Smooth muscle cell (in vitro differentiated cells): ENCODE data around the gene PPP3CA. TPM values are rescaled to one million over a fixed set of nuclear protein-coding genes. Genes with fewer than 3 reads are reported as not detected.

Source experiments
- DNase-seq: peaks from one replicate; lab custom pipeline; 2025; ENCODE audit not compliant: unreplicated experiment; lab: John Stamatoyannopoulos, UW
- H2AFZ ChIP-seq: fragments of 200-600 bp; sonication (generic); 2 replicates; pipeline ENCODE4 v1.6.0; 2016; ENCODE audit warnings: antibody characterized with exemption, low read depth, mild to moderate bottlenecking
- H3F3A ChIP-seq: fragments of 200-600 bp; sonication (generic); 2 replicates; pipeline ENCODE4 v1.6.0; 2017; ENCODE audit warnings: antibody characterized with exemption, low read depth
- H3K27ac ChIP-seq: fragments of 200-600 bp; sonication (generic); 2 replicates; pipeline ENCODE4 v1.5.1; 2016; ENCODE audit warnings: low read depth, mild to moderate bottlenecking
- H3K27me3 ChIP-seq: fragments of 200-600 bp; sonication (generic); 2 replicates; pipeline ENCODE4 v1.6.1; 2016; ENCODE audit warnings: low read depth, mild to moderate bottlenecking
- H3K36me3 ChIP-seq: fragments of 200-600 bp; sonication (generic); 2 replicates; pipeline ENCODE4 v1.5.1; 2016; ENCODE audit warnings: low read depth
- H3K4me1 ChIP-seq: fragments of 200-600 bp; sonication (generic); 2 replicates; pipeline ENCODE4 v1.5.1; 2016; ENCODE audit warnings: low read depth
- H3K4me2 ChIP-seq: fragments of 200-600 bp; sonication (generic); 2 replicates; pipeline ENCODE4 v1.6.0; 2016; ENCODE audit warnings: mild to moderate bottlenecking
- H3K4me3 ChIP-seq: fragments of 200-600 bp; sonication (generic); 2 replicates; pipeline ENCODE4 v1.5.1; 2016; ENCODE audit warnings: mild to moderate bottlenecking
- H3K79me2 ChIP-seq: fragments of 200-600 bp; sonication (generic); 2 replicates; pipeline ENCODE4 v1.6.0; 2016; ENCODE audit warnings: low read depth, mild to moderate bottlenecking
- H3K9ac ChIP-seq: fragments of 200-600 bp; sonication (generic); 2 replicates; pipeline ENCODE4 v1.6.0; 2016; ENCODE audit warnings: low read depth
- H3K9me3 ChIP-seq: fragments of 200-600 bp; sonication (generic); replicated peaks from 2 replicates; pipeline ENCODE4 v1.5.1; 2016; ENCODE audit warnings: low read depth
- H4K20me1 ChIP-seq: fragments of 200-600 bp; sonication (generic); 2 replicates; pipeline ENCODE4 v1.6.0; 2016; ENCODE audit warnings: low read depth
- WGBS: methylation state at CpG from one replicate; pipeline ENCODE4 v1.1.7; 2016; ENCODE audit warnings: low lambda C conversion rate; 5-methylcytosine and 5-hydroxymethylcytosine counted together
- polyA plus RNA-seq: library from polyadenylated mRNA; unstranded; fragments of >200 nt; fragmentation: Nextera tagmentation; extraction: Ambion mirVana; gene quantifications from 2 replicates; pipeline ENCODE4 v1.2.1, GENCODE V29; 2016
- total RNA-seq: library from RNA; depleted of rRNA; stranded (reverse); fragments of >200 nt; gene quantifications from 2 replicates; pipeline ENCODE4 v1.2.3, GENCODE V29; 2014
- TF ChIP-seq, protein P1 (sequence below): fragments of 200-600 bp; sonication (generic); IDR thresholded peaks from 2 replicates; pipeline ENCODE4 v1.5.1; 2017; ENCODE audit warnings: borderline replicate concordance, mild to moderate bottlenecking, antibody characterized with exemption; ENCODE audit not compliant: insufficient read depth, poor library complexity, severe bottlenecking

Gene PPP3CA
- total and polyA plus RNA-seq, 2 experiments from 2014 or later: 16.2 to 96.1 TPM

- peak overlapping the region; percentile 55 for H3K4me2 ChIP-seq
- 79% methylated on average over 5 of the region's 5 CpGs for WGBS
- H3K27me3 ChIP-seq: no peaks in the 10 kb centered on the region
- peaks cover 52% of the 10 kb centered on the region for H4K20me1 ChIP-seq
- H3K4me1 ChIP-seq: peaks cover 10% of the 10 kb centered on the region
- no peak overlapping the region for H3K4me3 ChIP-seq
- H3K79me2 ChIP-seq: peaks cover 68% of the 10 kb centered on the region
- peak overlapping the region; percentile 24 for H3K27ac ChIP-seq
- peaks cover 4% of the 10 kb centered on the region for H3F3A ChIP-seq
- no peak overlapping the region for H3K9ac ChIP-seq
- no peaks in the 10 kb centered on the region for H3K9me3 ChIP-seq
- TF ChIP-seq, protein P1, sequence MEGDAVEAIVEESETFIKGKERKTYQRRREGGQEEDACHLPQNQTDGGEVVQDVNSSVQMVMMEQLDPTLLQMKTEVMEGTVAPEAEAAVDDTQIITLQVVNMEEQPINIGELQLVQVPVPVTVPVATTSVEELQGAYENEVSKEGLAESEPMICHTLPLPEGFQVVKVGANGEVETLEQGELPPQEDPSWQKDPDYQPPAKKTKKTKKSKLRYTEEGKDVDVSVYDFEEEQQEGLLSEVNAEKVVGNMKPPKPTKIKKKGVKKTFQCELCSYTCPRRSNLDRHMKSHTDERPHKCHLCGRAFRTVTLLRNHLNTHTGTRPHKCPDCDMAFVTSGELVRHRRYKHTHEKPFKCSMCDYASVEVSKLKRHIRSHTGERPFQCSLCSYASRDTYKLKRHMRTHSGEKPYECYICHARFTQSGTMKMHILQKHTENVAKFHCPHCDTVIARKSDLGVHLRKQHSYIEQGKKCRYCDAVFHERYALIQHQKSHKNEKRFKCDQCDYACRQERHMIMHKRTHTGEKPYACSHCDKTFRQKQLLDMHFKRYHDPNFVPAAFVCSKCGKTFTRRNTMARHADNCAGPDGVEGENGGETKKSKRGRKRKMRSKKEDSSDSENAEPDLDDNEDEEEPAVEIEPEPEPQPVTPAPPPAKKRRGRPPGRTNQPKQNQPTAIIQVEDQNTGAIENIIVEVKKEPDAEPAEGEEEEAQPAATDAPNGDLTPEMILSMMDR: no peak
- H2AFZ ChIP-seq: no peak overlapping the region
- no peak for DNase-seq
- H3K36me3 ChIP-seq: no peaks in the 10 kb centered on the region
These were observed 222.0 kb downstream of the PPP3CA start for GRCh38 chr4:101125045-101125942.

- no peak overlapping the region for H3K27ac ChIP-seq
- no peak for DNase-seq
- H3F3A ChIP-seq: peaks cover 4% of the 10 kb centered on the region
- H3K27me3 ChIP-seq: no peaks in the 10 kb centered on the region
- H4K20me1 ChIP-seq: peaks cover 44% of the 10 kb centered on the region
- H3K4me3 ChIP-seq: no peak overlapping the region
- H2AFZ ChIP-seq: no peak overlapping the region
- peaks cover 10% of the 10 kb centered on the region for H3K4me1 ChIP-seq
- H3K9me3 ChIP-seq: no peaks in the 10 kb centered on the region
- H3K9ac ChIP-seq: no peak overlapping the region
- TF ChIP-seq, protein P1: no peak
- no peaks in the 10 kb centered on the region for H3K36me3 ChIP-seq
- H3K4me2 ChIP-seq: no peak overlapping the region
- WGBS: 82% methylated on average over 5 of the region's 5 CpGs
- H3K79me2 ChIP-seq: peaks cover 82% of the 10 kb centered on the region
These were observed 224.1 kb downstream of the PPP3CA start for GRCh38 chr4:101123231-101123630.

DNA sequence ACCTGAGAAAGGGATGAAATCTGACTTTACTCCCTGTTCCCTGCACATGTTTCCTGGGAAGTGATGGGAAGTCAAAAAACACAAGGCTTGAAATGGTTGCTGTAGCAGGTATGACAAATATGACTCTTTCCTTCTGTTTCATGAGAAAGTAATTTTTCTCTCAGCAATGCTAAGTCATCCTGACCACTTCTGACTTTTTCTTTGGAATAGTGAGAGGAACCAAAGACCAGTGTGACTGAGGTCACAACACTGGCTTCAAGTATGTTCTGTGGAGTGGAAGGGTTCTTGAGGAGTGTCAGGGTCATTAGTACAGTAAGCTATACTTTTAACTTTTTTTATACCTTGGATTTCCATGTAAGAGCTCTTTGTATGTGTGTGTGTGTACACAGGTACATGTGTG is 225.3 kb downstream of the PPP3CA start:
- H2AFZ ChIP-seq: no peak overlapping the region
- no peak overlapping the region for H3K4me2 ChIP-seq
- no peaks in the 10 kb centered on the region for H3K9me3 ChIP-seq
- peaks cover 11% of the 10 kb centered on the region for H3K4me1 ChIP-seq
- H3K9ac ChIP-seq: no peak overlapping the region
- H3K27ac ChIP-seq: no peak overlapping the region
- TF ChIP-seq, protein P1: no peak
- DNase-seq: no peak
- peaks cover 4% of the 10 kb centered on the region for H3F3A ChIP-seq
- peaks cover 47% of the 10 kb centered on the region for H4K20me1 ChIP-seq
- no peaks in the 10 kb centered on the region for H3K27me3 ChIP-seq
- no peaks in the 10 kb centered on the region for H3K36me3 ChIP-seq
- no peak overlapping the region for H3K4me3 ChIP-seq
- peaks cover 83% of the 10 kb centered on the region for H3K79me2 ChIP-seq
